DMS114 treated with DMSO at 0.1 percent for 48 hours (cell line): ENCODE results near the gene SNX8.
A peak's percentile ranks its signal among the peaks of the same experiment; 100 is the strongest.
"Not testable (repeated sequence)": the region's sequence is repeated elsewhere in the genome, so short reads cannot be mapped to it uniquely, and the experiment has no call there.

Source experiments
- DNase-seq: peaks from one replicate; lab custom pipeline; 2025; ENCODE audit not compliant: unreplicated experiment; lab: John Stamatoyannopoulos, UW

SNX8 gene

GRCh38 chr7:2314209-2314955, at the start of gene SNX8:
SNX8 (minus strand) TSS chr7:2314441; CDS start chr7:2314421, 20 bp downstream.
- peak; percentile 56 for DNase-seq

- no peak for DNase-seq
Observed at GRCh38 chr7:2362385-2363088, 48.3 kb upstream of the SNX8 start.

GRCh38 chr7:2360796-2361195, 46.6 kb upstream of the SNX8 start:
- no peak for DNase-seq

GRCh38 chr7:2359610-2360009, 45.4 kb upstream of the SNX8 start:
- no peak for DNase-seq

- DNase-seq = no peak
Observed at GRCh38 chr7:2358968-2359527, 44.8 kb upstream of the SNX8 start.

- DNase-seq = no peak
Observed at GRCh38 chr7:2357571-2357970, 43.3 kb upstream of the SNX8 start.

- no peak for DNase-seq
Observed at GRCh38 chr7:2357165-2357564, 42.9 kb upstream of the SNX8 start.

GRCh38 chr7:2355705-2356008, 41.4 kb upstream of the SNX8 start:
- no peak for DNase-seq

GRCh38 chr7:2354939-2355704, 40.9 kb upstream of the SNX8 start:
- no peak for DNase-seq

- peak; percentile 92 for DNase-seq
Observed at GRCh38 chr7:2354186-2354938, 40.1 kb upstream of the SNX8 start, which contains the start of gene EIF3B. EIF3B (plus strand) TSS chr7:2354827; CDS start chr7:2354922, 95 bp downstream.

- DNase-seq = no peak
Observed at GRCh38 chr7:2353936-2354185, 39.6 kb upstream of the SNX8 start.

GRCh38 chr7:2353113-2353935, 39.1 kb upstream of the SNX8 start:
- no peak for DNase-seq

- no peak for DNase-seq
Observed at GRCh38 chr7:2350861-2351260, 36.6 kb upstream of the SNX8 start.

GRCh38 chr7:2350055-2350454, 35.8 kb upstream of the SNX8 start:
- no peak for DNase-seq

- DNase-seq = not testable (repeated sequence)
Observed at GRCh38 chr7:2347351-2348063, 33.3 kb upstream of the SNX8 start.

GRCh38 chr7:2336626-2337299, 22.5 kb upstream of the SNX8 start:
- no peak for DNase-seq

- DNase-seq = not testable (repeated sequence)
Observed at GRCh38 chr7:2332606-2333231, 18.5 kb upstream of the SNX8 start.

GRCh38 chr7:2331707-2332106, 17.5 kb upstream of the SNX8 start:
- DNase-seq = no peak

GRCh38 chr7:2330493-2330892, 16.3 kb upstream of the SNX8 start:
- DNase-seq = no peak
